HL-60 (cell line): ENCODE results near the gene CDH7.

ENCODE experiments used
- DNase-seq, 2 experiments: peaks; one replicate each; pipeline ENCODE4 v3.0.0-alpha.2; 2010 to 2020; ENCODE audit warnings: low read depth in 1 of 2, low spot score in 1 of 2
- H3K27ac ChIP-seq: fragments of 250-450 bp; sonication (Bioruptor Pico); replicated peaks from 2 replicates; pipeline ENCODE4 v1.5.1; 2020; ENCODE audit warnings: mild to moderate bottlenecking, moderate library complexity
- H3K27me3 ChIP-seq: fragments of 250-450 bp; sonication (Bioruptor Pico); 2 replicates; pipeline ENCODE4 v1.5.1; 2021; ENCODE audit warnings: mild to moderate bottlenecking, moderate library complexity; ENCODE audit not compliant: insufficient read depth, poor library complexity, severe bottlenecking
- H3K4me3 ChIP-seq: replicated peaks from 2 replicates; pipeline ENCODE4 v1.5.1; 2011; ENCODE audit warnings: mild to moderate bottlenecking, control low read depth, low read length; ENCODE audit not compliant: insufficient read depth
- CTCF ChIP-seq: IDR thresholded peaks from one replicate; pipeline ENCODE4 v1.5.1; 2011; ENCODE audit warnings: low read length, control low read depth, inconsistent platforms; ENCODE audit not compliant: insufficient read depth
- GABPA ChIP-seq: IDR thresholded peaks from 2 replicates; pipeline ENCODE4 v1.6.1; 2012; ENCODE audit warnings: low read depth
- POLR2AphosphoS5 ChIP-seq: IDR thresholded peaks from 2 replicates; pipeline ENCODE4 v1.6.1; 2012; ENCODE audit warnings: low read depth
- REST ChIP-seq: IDR thresholded peaks from 2 replicates; pipeline ENCODE4 v1.6.1; 2012; ENCODE audit warnings: low read depth; ENCODE audit not compliant: insufficient replicate concordance
- SPI1 ChIP-seq: IDR thresholded peaks from 2 replicates; pipeline ENCODE4 v1.6.1; 2012; ENCODE audit warnings: low read depth, mild to moderate bottlenecking, borderline replicate concordance

CDH7 gene

GRCh38 chr18:65752625-65753325, 2.0 kb downstream of the CDH7 start:
- Histone ChIP-seq H3K4me3 (no peak overlapping the region), H3K27me3 (peaks cover 54% of the 10 kb centered on the region), H3K27ac (no peak overlapping the region)
- DNase-seq = no peak
- no peak for TF ChIP-seq REST
- TF ChIP-seq CTCF = no peak
- no peak for TF ChIP-seq POLR2AphosphoS5
- no peak for TF ChIP-seq SPI1
- no peak for TF ChIP-seq GABPA

- TF ChIP-seq SPI1 (peak; percentile 78), GABPA (no peak), REST (no peak), POLR2AphosphoS5 (no peak), CTCF (peak; percentile 77)
- peaks cover 49% of the 10 kb centered on the region for H3K27me3 ChIP-seq
- H3K4me3 ChIP-seq = no peak overlapping the region
- H3K27ac ChIP-seq = no peak overlapping the region
- peak; percentile 5 to 62 for DNase-seq
These were observed 2.7 kb downstream of the CDH7 start for GRCh38 chr18:65753520-65753919.

GRCh38 chr18:65754121-65754520, 3.3 kb downstream of the CDH7 start:
- H3K27ac ChIP-seq = no peak overlapping the region
- TF ChIP-seq POLR2AphosphoS5 = no peak
- no peak for TF ChIP-seq SPI1
- no peak for TF ChIP-seq REST
- no peak for TF ChIP-seq GABPA
- no peak for TF ChIP-seq CTCF
- DNase-seq = no peak

More at GRCh38 chr18:65754121-65754520, 3.3 kb downstream of the CDH7 start:
- no peak overlapping the region for H3K4me3 ChIP-seq
- peaks cover 45% of the 10 kb centered on the region for H3K27me3 ChIP-seq
